Measurements from ENCODE around the gene AGO3.

The AGO3 gene

DNA sequence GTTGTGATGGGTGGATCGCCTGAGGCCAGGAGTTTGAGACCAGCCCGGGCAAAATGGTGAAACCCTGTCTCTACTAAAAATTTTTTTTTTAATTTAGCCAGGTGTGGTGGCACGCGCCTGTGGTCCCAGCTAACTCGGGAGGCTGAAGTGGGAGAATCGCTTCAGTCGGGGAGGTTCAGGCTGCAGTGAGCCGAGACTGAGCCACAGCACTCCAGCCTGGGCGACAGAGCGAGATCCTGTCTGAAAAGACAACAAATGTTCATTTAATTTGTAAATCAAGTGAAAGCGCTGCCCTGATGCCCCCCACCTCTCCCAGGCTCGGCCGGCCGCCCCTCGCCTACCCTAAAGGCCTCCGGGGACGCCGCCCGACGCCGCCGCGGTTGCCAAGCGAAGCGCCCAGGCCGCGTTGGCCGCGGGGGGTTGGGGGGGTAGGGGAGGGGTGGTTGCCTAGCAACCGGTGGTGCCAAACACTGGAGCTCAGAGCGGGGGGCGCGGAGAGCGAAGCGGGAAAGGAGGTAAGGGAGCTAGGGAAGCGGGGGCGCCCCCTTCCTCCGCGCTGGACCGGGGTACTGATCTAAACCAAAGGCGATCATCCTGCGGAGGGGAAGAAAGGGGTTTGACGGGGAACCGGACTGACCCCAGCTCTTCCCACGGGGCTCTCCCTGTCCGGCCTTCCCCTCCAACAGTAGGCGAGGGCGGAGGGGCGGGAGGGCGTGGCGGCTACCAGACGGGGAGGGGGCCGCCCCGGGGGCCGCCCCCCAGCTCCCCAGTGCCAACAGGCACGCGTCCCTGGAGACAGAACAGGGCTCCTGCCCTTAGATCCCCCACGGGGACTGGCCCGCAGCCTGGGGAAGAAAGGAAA, 153.0 kb downstream of the AGO3 start, which contains the start of gene TEKT2:
Gene TEKT2, plus strand, starts transcription at position 460 of the 862 bp plus-strand sequence. CDS start 828 bp downstream, outside the sequence.
- no peak for DNase-seq (ENCODE audit: low read depth)

DNA sequence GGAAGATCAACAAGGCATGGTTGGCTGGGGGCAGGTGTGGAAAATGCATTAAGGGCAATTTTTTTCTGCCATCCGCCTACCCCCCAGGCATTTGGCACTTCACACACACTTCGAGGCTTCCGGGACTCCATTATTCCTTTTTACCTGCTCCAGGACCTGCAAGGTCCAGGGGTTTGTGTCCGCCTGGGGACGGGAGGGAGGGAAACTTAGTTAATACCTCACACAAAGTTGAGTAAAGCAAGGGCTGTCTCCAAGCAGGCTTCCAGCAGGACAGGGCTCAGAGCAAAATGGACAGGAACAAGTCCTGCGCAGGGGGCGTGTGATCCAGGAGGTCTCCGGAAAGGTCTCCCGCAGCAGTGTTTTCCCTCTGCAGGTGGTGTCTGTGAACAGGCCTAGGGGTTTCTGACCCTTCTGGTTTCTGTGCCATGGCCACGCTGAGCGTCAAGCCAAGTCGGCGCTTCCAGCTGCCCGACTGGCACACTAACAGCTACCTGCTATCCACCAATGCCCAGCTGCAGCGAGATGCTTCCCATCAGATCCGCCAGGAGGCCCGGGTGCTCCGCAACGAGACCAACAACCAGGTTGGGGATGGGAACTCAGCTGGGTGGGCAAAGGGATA, 153.7 kb downstream of the AGO3 start:
- DNase-seq (ENCODE audit: low read depth) = no peak

- DNase-seq (ENCODE audit: low read depth) = no peak
Measured at GRCh38 chr1:36085126-36085525, 154.2 kb downstream of the AGO3 start.

DNA sequence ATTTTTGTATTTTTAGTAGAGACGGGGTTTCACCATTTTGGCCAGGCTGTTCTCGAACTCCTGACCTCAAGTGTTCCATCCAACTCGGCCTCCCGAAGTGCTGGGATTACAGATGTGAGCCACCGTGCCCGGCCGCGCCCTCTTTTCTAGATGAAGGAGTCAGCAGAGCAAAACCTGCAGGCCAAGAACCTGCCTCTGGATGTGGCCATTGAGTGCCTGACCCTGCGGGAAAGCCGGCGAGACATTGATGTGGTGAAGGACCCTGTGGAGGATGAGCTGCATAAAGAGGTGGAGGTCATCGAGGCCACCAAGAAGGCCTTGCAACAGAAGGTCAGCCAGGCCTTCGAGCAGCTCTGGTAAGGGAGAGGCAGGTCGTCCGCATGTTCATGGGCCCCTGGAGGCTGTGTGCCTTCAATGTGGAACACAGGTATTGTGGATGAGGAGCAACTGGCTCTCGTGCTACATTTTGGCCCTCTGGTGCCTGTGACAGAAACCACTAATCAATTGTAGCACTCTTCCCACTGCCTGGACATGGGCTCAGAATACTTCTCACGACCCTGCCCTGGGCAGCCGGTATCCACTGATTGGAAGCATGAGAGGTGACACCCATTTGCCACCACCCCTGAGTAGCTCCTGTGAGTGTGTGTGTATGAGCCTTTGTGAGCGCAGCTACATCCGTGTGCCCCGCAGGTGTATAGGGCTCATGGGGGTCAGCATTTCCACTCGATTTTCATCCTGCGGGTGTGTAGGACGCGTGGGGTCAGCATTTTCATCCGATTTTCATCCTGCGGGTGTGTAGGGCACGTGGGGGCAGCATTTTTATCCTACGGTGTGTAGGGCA, 155.0 kb downstream of the AGO3 start:
- DNase-seq (ENCODE audit: low read depth) = no peak

- no peak for DNase-seq (ENCODE audit: low read depth)
Measured at GRCh38 chr1:36086529-36087232, 155.8 kb downstream of the AGO3 start.

DNA sequence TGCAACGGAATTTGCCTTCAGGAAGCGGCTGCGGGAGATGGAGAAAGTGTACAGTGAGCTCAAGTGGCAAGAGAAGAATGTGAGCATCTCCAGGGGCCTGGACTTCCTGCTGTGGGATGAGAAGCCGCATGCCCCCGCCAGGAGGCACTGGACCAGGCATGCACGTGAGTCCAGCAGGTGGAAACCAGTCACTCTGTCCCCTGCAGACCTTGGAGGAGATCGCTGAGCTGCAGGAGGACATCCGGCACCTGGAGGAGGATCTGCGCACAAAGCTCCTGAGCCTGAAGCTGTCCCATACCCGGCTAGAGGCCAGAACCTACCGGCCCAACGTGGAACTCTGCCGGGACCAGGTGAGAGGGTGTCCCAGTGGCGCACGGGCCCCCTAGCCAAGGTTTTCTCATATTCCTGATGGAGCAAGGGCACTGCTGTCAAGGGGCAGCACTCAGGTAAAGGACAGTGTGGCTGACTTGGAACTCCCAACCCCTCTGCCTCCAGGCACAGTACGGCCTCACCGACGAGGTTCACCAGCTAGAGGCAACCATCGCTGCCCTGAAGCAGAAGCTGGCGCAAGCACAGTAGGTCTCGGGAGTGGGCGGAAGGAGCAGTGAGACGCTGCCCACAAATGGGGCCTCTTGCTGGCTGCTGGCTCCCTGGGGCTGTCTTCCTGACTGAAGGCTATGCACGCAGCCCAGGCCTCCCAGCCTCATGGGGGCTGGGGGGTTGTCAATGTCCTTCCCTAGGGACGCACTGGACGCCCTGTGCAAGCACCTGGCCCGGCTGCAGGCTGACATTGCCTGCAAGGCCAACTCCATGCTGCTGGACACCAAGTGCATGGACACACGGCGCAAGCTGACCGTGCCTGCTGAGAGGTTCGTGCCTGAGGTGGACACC, 156.6 kb downstream of the AGO3 start:
- DNase-seq (ENCODE audit: low read depth) = no peak

GRCh38 chr1:36088265-36088576, 157.3 kb downstream of the AGO3 start:
- no peak for DNase-seq (ENCODE audit: low read depth)

- peak; percentile 84 for DNase-seq (ENCODE audit: low read depth)
Measured at GRCh38 chr1:36088577-36089392, 157.9 kb downstream of the AGO3 start, which contains the start of gene ADPRS. Gene ADPRS, plus strand, starts transcription at chr1:36088892. Its CDS starts 13 bp downstream, at chr1:36088905.

DNA sequence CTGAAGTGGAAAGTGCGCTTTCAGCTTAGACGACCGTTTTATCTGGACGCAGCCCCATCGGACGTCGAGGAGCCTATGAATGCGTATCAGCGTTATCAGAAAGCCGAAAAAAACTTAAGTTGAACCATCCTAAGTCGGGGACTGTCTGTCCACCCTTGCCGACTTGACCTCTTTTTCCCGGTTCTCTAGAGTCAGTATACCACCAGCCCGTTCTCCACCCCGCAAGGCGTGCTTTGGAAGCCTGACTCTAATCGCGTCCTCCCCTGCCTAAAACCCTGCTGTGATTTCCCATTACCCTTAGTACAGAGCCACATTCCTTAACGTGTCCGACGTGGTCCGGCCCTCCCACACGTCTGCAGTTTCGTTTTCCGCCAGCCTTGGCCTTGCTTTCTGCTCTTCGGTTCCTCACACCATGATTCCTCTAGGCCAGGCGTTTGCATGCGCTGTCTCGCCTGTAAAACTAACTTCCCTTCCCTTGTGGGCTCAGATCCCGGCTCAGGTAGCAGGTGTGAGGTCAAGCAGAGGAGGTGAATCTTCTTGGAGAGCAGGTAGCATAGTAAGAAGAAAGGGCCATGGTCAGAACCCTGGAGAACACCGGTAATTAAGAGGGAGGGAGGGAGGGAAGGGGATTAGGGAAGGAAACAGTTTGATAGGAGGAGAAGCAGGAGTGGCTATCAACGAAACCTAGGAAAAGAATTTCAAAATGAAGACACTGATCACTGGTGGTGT, 158.7 kb downstream of the AGO3 start:
- no peak for DNase-seq (ENCODE audit: low read depth)

GRCh38 chr1:36091141-36091540, 160.2 kb downstream of the AGO3 start:
- no peak for DNase-seq (ENCODE audit: low read depth)

DNA sequence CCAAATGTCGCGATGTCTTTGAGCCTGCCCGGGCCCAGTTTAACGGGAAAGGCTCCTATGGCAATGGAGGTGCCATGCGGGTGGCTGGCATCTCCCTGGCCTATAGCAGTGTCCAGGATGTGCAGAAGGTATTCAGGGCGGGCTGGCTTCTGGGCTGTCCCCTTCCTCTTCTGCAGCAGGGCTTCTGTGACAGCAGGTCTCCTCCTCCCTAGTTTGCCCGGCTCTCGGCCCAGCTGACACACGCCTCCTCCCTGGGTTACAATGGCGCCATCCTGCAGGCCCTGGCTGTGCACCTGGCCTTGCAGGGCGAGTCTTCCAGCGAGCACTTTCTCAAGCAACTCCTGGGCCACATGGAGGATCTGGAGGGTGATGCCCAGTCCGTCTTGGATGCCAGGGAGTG, 160.8 kb downstream of the AGO3 start:
- no peak for DNase-seq (ENCODE audit: low read depth)

- no peak for DNase-seq (ENCODE audit: low read depth)
Measured at GRCh38 chr1:36092166-36092797, 161.4 kb downstream of the AGO3 start.

DNA sequence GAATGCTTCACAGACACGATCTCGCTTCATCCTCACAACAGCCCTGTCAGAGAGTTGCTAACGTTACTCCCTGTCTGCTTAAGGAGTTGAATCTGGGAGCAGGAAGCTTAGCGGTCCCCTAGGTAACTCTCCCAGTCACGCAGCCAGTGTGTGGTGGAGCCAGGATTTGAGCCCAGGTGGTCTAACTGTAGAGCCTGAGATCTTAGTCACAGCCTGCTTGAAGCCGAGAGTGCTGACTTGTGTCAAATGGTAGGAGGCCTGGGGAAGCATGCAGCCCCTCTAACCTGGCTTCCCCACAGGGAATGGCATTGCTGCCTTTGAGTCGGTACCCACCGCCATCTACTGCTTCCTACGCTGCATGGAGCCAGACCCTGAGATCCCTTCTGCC, 161.9 kb downstream of the AGO3 start:
- DNase-seq (ENCODE audit: low read depth) = no peak

DNA sequence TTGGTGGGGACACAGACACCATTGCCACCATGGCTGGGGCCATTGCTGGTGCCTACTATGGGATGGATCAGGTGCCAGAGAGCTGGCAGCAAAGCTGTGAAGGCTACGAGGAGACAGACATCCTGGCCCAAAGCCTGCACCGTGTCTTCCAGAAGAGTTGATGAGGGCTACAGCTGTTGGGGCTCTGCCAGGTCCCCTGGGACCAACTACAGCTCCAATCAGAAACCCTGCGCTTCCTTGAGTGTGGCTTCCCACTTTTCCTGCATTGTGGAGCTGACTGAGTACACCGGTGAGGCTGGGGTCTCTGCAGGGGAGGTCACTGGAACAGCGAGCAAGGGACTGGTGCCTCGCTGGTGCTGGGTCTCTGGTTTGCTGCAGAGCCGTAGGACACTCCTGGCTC, 162.3 kb downstream of the AGO3 start:
- DNase-seq (ENCODE audit: low read depth) = no peak

- no peak for DNase-seq (ENCODE audit: low read depth)
Measured at GRCh38 chr1:36093929-36094328, 163.0 kb downstream of the AGO3 start.

DNA sequence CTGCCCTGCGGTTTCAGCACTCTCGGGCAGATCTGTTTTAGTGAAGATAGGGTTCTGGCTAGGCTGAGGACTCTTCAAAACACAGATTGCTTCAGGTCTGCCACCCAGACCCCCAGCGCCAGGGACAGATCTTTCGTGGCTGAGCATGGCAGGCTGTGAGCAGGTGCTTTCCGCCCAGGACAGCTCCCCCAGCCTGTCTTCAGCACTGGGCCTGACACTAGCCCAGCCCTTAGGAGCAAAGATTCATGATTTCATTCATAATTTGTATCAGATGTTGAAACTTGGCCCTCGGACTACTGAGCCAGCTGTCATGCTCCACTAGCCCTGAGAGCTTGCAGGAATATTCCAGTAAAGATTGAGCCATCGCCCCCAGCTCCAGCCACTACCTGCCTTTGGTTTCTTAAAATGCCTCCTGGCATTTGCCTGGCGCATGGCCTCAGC, 163.7 kb downstream of the AGO3 start:
- DNase-seq (ENCODE audit: low read depth) = no peak

DNA sequence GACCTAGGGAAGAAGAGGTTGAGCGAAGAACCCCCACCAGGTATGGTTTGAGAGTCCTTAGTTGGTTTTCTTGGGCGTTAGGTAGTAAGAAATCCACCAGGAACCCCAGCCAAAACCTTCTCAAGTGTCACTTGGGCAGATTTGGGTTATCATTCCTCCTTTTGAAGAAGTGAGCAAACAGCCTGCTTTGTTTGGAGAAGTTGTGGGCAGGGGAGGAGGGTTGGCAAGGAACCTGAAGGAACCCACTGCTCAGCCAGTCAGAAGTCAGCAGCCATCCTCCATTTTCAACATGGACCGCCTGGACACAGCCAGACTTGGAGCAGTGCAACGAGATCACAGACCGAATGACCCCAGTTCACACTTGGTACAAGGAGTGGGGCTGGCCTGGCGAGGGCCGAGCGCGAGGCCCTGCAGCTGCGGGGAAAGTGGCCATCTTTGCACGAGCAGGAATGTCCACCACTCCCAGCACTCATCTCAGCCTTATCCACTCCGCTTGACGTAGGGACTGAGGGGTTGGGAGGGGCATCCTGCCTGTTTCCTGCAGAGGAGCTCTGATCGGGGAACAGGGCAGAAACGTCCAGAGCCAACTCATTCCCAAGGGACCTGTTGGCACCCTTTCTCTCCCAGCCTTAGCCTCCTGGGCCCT, 165.0 kb downstream of the AGO3 start:
- DNase-seq (ENCODE audit: low read depth) = no peak

Data from stimulated activated CD8-positive, alpha-beta memory T cell treated with anti-CD3 and anti-CD28 coated beads, Interleukin-12 subunit alpha, Interleukin-12 subunit beta, amount 100 ng/mL, for 4 hours (primary cell).